Mesothelial cell of epicardium (in vitro differentiated cells): Measurements from ENCODE around the gene PLA2G4C. TPM values are rescaled to one million over a fixed set of nuclear protein-coding genes. Genes with fewer than 3 reads are reported as not detected.

Source experiments
- DNase-seq, 2 experiments: peaks; one replicate each; pipeline ENCODE4 v3.0.0; 2021; ENCODE audit warnings: low spot score in 2 of 2; ENCODE audit not compliant: unreplicated experiment in 2 of 2
- H3K27ac Mint-ChIP-seq: 2 replicates; pipeline ENCODE4 v1.8.0; 2021; ENCODE audit warnings: mixed read lengths
- H3K27me3 Mint-ChIP-seq: 2 replicates; pipeline ENCODE4 v1.8.0; 2021; ENCODE audit warnings: low read depth, mixed read lengths
- H3K36me3 Mint-ChIP-seq: 2 replicates; pipeline ENCODE4 v1.8.0; 2021; ENCODE audit warnings: mixed read lengths
- H3K4me1 Mint-ChIP-seq: 2 replicates; pipeline ENCODE4 v1.8.0; 2021; ENCODE audit warnings: mixed read lengths
- H3K4me3 Mint-ChIP-seq: 2 replicates; pipeline ENCODE4 v1.8.0; 2021; ENCODE audit warnings: mild to moderate bottlenecking, moderate library complexity, mixed read lengths
- H3K9me3 Mint-ChIP-seq: 2 replicates; pipeline ENCODE4 v1.8.0; 2021; ENCODE audit warnings: mixed read lengths
- total RNA-seq: library from RNA; stranded (reverse); gene quantifications from 3 replicates; pipeline ENCODE4 v1.2.1, GENCODE V29; 2021
- TF ChIP-seq, protein P1 (sequence below): fragments of 200-600 bp; sonication (generic); IDR thresholded peaks from one replicate; pipeline ENCODE4 v1.5.0; 2021; ENCODE audit warnings: antibody characterized with exemption; ENCODE audit not compliant: unreplicated experiment

PLA2G4C gene
- total RNA-seq, 1 donor from 2014 or later = 2.5 TPM

DNA sequence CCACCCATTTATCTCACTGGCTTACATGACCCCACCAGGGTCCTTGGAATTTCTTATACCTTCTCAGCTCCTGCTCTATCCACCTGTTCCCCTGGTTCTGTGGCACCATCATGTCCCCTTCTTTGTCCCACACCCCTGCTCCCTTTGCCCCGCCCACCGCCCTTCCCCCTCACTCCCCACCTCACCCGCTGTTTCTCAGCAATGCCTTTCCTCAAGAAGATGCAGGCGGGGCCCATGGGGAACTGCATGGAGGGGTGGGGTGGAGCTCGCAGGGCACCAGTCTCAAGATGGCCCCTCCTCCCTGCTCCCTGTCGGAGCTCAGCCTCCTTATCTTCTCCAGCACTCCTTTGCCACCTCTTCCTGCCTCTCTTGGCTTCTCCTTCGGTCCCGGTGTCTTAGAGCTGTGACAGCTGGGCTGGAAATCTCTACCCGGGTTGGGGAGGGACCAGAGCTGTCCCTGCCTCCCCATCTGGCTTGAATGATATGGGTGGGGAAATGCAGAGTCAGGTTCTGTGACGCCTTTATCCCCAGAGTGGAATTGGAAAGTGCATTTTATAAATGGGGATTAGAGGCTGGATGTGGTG lies 66.8 kb downstream of the PLA2G4C start, which contains the start of gene CABP5:
Gene CABP5, minus strand, starts transcription at position 405 of the 584 bp plus-strand sequence. Its CDS starts 157 bp downstream, at position 248.
- no peak for DNase-seq
- H3K27me3 Mint-ChIP-seq = peaks cover 20% of the 10 kb centered on the region

DNA sequence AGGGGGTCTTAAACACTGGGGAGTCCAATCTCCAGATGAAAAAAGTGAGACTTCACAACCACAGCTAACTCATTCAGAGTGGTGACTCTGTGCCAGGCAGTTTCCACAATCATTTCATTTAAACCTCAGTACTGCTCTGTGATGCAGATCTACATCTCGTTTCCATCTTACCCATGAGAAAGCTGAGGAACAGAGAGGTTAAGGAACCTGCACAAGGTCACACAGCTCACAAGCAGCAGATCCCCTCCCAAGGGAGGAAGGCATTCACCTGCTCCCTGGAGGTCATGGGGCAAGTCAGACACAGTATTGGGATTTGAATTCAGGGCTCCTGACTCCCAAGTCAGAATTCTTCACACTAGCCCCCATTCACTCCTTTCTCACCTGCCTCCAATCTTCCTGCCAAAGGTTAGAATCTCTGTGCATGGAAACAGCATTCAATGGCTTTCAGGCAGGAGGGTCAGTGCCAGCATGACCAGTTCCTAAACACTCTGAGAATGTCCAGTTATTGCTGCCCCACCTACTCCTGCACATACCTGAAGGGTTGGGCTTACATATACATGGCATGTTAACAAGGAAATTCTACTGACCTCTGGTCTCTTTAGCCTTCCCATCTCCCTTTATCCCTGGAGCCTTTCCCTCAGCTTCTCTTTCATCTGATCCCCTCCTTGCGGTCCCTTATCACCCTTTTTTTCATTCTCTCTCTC lies 68.6 kb downstream of the PLA2G4C start:
- Mint-ChIP-seq H3K27ac (no peak overlapping the region), H3K4me1 (no peaks in the 10 kb centered on the region), H3K9me3 (peaks cover 10% of the 10 kb centered on the region), H3K36me3 (no peaks in the 10 kb centered on the region), H3K4me3 (no peak overlapping the region), H3K27me3 (peaks cover 18% of the 10 kb centered on the region)
- no peak for DNase-seq
- TF ChIP-seq, protein P1, sequence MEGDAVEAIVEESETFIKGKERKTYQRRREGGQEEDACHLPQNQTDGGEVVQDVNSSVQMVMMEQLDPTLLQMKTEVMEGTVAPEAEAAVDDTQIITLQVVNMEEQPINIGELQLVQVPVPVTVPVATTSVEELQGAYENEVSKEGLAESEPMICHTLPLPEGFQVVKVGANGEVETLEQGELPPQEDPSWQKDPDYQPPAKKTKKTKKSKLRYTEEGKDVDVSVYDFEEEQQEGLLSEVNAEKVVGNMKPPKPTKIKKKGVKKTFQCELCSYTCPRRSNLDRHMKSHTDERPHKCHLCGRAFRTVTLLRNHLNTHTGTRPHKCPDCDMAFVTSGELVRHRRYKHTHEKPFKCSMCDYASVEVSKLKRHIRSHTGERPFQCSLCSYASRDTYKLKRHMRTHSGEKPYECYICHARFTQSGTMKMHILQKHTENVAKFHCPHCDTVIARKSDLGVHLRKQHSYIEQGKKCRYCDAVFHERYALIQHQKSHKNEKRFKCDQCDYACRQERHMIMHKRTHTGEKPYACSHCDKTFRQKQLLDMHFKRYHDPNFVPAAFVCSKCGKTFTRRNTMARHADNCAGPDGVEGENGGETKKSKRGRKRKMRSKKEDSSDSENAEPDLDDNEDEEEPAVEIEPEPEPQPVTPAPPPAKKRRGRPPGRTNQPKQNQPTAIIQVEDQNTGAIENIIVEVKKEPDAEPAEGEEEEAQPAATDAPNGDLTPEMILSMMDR = no peak

More for the DNA sequence above, 66.8 kb downstream of the PLA2G4C start, which contains the start of gene CABP5:
- H3K27ac Mint-ChIP-seq = no peak within 1 kb of the TSS
- H3K36me3 Mint-ChIP-seq = no peaks in the 10 kb centered on the region
- no peaks in the 10 kb centered on the region for H3K4me1 Mint-ChIP-seq
- peaks cover 15% of the 10 kb centered on the region for H3K9me3 Mint-ChIP-seq
- no peak within 1 kb of the TSS for H3K4me3 Mint-ChIP-seq
- TF ChIP-seq, protein P1 = no peak

DNA sequence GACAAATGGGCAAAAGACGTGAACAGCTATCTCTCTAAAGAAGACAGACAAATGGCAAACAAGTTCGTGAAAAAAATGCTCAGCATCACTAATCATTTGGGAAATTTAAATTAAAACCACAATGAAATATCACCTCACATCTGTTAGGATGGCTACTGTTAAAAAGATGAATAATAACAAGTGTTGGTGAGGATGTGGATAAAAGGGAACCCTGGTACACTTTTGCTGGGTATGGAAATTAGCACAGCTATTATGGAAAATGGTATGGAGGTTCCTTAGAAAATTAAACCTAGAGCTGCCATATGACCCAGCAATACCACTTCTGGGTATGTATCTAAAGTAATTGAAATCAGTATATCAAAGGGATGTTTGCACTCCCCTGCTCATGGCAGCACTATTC lies 73.9 kb downstream of the PLA2G4C start:
- H3K36me3 Mint-ChIP-seq = no peaks in the 10 kb centered on the region
- H3K27me3 Mint-ChIP-seq = peaks cover 23% of the 10 kb centered on the region
- DNase-seq = no peak
- no peaks in the 10 kb centered on the region for H3K4me1 Mint-ChIP-seq
- H3K9me3 Mint-ChIP-seq = peaks cover 5% of the 10 kb centered on the region
- TF ChIP-seq, protein P1 = no peak
- no peak overlapping the region for H3K27ac Mint-ChIP-seq
- no peak overlapping the region for H3K4me3 Mint-ChIP-seq

DNA sequence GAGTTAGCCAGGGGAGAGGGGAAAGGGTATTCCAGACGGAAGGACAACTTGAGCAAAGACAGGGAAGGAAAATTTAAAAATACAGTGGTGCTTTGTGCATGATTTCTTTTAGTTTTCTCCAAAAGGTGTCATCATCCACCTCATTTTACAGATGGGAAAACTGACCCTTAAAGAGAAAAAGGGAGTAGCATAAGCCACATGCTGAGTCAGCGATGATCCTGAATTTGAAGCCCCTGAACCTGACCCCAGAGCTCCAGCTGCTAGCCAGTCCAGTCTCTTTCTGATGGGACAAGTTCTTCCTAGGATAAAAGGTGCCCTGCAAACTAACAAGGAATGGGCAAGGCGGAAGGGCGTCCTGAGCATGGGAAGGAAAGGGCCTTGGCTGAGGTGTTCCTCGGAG lies 77.0 kb downstream of the PLA2G4C start:
- Mint-ChIP-seq H3K27ac (no peak overlapping the region), H3K27me3 (peaks cover 21% of the 10 kb centered on the region), H3K36me3 (no peaks in the 10 kb centered on the region), H3K4me3 (no peak overlapping the region), H3K9me3 (peaks cover 5% of the 10 kb centered on the region), H3K4me1 (no peaks in the 10 kb centered on the region)
- DNase-seq = no peak
- TF ChIP-seq, protein P1 = no peak

DNA sequence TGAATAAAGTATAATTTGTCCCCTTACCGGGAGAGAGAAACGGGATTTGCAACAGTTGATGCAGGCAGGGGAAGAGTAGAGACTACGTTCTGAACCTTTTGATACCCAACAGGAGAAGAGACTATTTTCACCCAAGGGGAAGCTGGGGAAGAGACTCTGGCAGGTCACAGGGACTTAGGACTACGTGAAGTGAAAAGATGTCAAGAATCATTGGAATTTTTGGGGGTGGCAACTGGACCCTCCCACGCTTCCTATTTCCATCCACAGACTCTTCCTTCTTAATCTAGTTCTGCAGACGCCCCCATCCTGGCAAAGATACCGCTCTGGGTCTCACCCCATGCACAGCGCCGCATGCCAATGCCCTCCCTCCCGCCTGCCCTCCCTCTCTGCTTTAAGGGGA lies 80.5 kb downstream of the PLA2G4C start:
- Mint-ChIP-seq H3K9me3 (peaks cover 4% of the 10 kb centered on the region), H3K36me3 (no peaks in the 10 kb centered on the region), H3K27ac (no peak overlapping the region), H3K4me1 (no peaks in the 10 kb centered on the region), H3K27me3 (peaks cover 39% of the 10 kb centered on the region), H3K4me3 (no peak overlapping the region)
- TF ChIP-seq, protein P1 = no peak
- DNase-seq = no peak
